SHP77 treated with DMSO at 0.1 percent for 48 hours (cell line): ENCODE data around the gene RPS6KB1.
A peak's percentile ranks its signal among the peaks of the same experiment; 100 is the strongest.
"Not testable (repeated sequence)": the region's sequence is repeated elsewhere in the genome, so short reads cannot be mapped to it uniquely, and the experiment has no call there.

Source experiments
- DNase-seq: peaks from one replicate; lab custom pipeline; 2025; lab: John Stamatoyannopoulos, UW

RPS6KB1 gene

GRCh38 chr17:59940697-59941096 lies 47.8 kb downstream of the RPS6KB1 start:
- not testable (repeated sequence) for DNase-seq

GRCh38 chr17:59941131-59941530 lies 48.2 kb downstream of the RPS6KB1 start:
- DNase-seq, result no peak

- not testable (repeated sequence) for DNase-seq
Measured at GRCh38 chr17:59946433-59946832, 53.5 kb downstream of the RPS6KB1 start.

- DNase-seq, result not testable (repeated sequence)
Measured at GRCh38 chr17:59947310-59947709, 54.4 kb downstream of the RPS6KB1 start.

GRCh38 chr17:59950049-59950448 lies 57.1 kb downstream of the RPS6KB1 start:
- no peak for DNase-seq

GRCh38 chr17:59954856-59955255 lies 61.9 kb downstream of the RPS6KB1 start:
- no peak for DNase-seq

GRCh38 chr17:59959574-59959973 lies 66.7 kb downstream of the RPS6KB1 start:
- DNase-seq, result not testable (repeated sequence)

GRCh38 chr17:59962739-59963318 lies 69.9 kb downstream of the RPS6KB1 start:
- DNase-seq, result no peak

- no peak for DNase-seq
Measured at GRCh38 chr17:59963738-59964481, 71.0 kb downstream of the RPS6KB1 start.

- peak; percentile 56 for DNase-seq
Measured at GRCh38 chr17:59964482-59965328, 71.8 kb downstream of the RPS6KB1 start, which contains the start of gene RNFT1. TSS of gene RNFT1 (minus strand) at chr17:59964740. CDS start at chr17:59964663, 77 bp downstream.

GRCh38 chr17:59971771-59972170 lies 78.8 kb downstream of the RPS6KB1 start:
- DNase-seq, result not testable (repeated sequence)

- no peak for DNase-seq
Measured at GRCh38 chr17:59972778-59973177, 79.9 kb downstream of the RPS6KB1 start.

GRCh38 chr17:59973483-59973882 lies 80.6 kb downstream of the RPS6KB1 start:
- DNase-seq, result not testable (repeated sequence)

GRCh38 chr17:59975166-59975565 lies 82.2 kb downstream of the RPS6KB1 start:
- DNase-seq, result not testable (repeated sequence)

- DNase-seq, result not testable (repeated sequence)
Measured at GRCh38 chr17:59996608-59997007, 103.7 kb downstream of the RPS6KB1 start.
